ENCODE measurements around the gene BAHCC1. TPM values are rescaled to one million over a fixed set of nuclear protein-coding genes. Genes with fewer than 3 reads are reported as not detected.

The BAHCC1 gene
- polyA plus RNA-seq, 1 donor from 2014 or later, result 14.2 TPM

GRCh38 chr17:81365148-81365600 lies 30.1 kb upstream of the BAHCC1 start:
- Histone ChIP-seq H2AFZ (ENCODE audit: low read depth, low read length) (no peak overlapping the region), H3K4me2 (ENCODE audit: low read length) (no peak overlapping the region), H3K9me2 (ENCODE audit: insufficient read depth, low read length) (no peaks in the 10 kb centered on the region), H3F3A (ENCODE audit: insufficient read depth, low read length, poor library complexity, severe bottlenecking) (no peaks in the 10 kb centered on the region), H3K27me3 (ENCODE audit: insufficient read depth, low read depth, low read length) (no peaks in the 10 kb centered on the region), H3K36me3 (ENCODE audit: insufficient read depth, low read length) (no peaks in the 10 kb centered on the region), H3K9me3 (ENCODE audit: low read length) (no peaks in the 10 kb centered on the region), H3K9ac (ENCODE audit: low read length) (no peak overlapping the region), H3K27ac (ENCODE audit: low read length) (no peak overlapping the region), H4K20me1 (ENCODE audit: insufficient read depth) (no peaks in the 10 kb centered on the region), H3K79me2 (replicated peaks; ENCODE audit: insufficient read depth, low read length) (no peaks in the 10 kb centered on the region), H3K4me3 (ENCODE audit: low read length) (peak overlapping the region; percentile 18)
- TF ChIP-seq EZH2 (IDR thresholded peaks at IDR 0.05; ENCODE audit: borderline replicate concordance, insufficient read depth, low read length, poor library complexity, severe bottlenecking) (no peak), MXI1 (conservative IDR thresholded peaks at IDR 0.05; ENCODE audit: poor library complexity, severe bottlenecking) (no peak)

GRCh38 chr17:81365601-81366585 lies 29.4 kb upstream of the BAHCC1 start:
- TF ChIP-seq SMC3 (conservative IDR thresholded peaks at IDR 0.05; ENCODE audit: poor library complexity) (no peak), POLR2AphosphoS5 (IDR thresholded peaks at IDR 0.05) (no peak), REST (IDR thresholded peaks at IDR 0.05; ENCODE audit: borderline replicate concordance) (no peak), EZH2 (IDR thresholded peaks at IDR 0.05; ENCODE audit: borderline replicate concordance, insufficient read depth, low read length, poor library complexity, severe bottlenecking) (no peak), EP300 (conservative IDR thresholded peaks at IDR 0.05; ENCODE audit: poor library complexity, severe bottlenecking) (no peak), TAF1 (IDR thresholded peaks at IDR 0.05; ENCODE audit: low read depth) (no peak), MXI1 (conservative IDR thresholded peaks at IDR 0.05; ENCODE audit: poor library complexity, severe bottlenecking) (no peak)
- no peak overlapping the region for H3K27ac ChIP-seq (ENCODE audit: low read length)

DNA sequence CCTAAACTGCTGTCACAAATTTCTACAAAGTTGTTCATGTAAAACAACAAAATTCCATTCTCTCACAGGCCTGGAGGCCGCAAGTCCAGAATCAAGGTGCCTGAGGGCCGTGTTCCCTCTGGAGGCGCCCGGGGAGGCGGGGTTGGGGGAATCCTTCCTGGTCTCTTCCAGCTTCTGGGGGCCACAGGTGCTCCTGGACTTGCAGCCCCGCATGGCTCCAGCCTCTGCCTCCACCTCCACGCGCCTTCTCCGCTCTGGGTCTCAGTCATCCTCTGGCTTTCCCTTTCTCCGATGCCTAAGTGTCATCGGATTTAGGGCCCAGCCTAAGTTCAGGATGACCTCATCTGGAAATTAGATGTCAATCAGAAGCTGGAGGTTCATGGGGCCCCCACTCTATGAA lies 28.6 kb upstream of the BAHCC1 start:
- Histone ChIP-seq H3F3A (ENCODE audit: insufficient read depth, low read length, poor library complexity, severe bottlenecking) (no peaks in the 10 kb centered on the region), H3K9me2 (ENCODE audit: insufficient read depth, low read length) (no peaks in the 10 kb centered on the region), H4K20me1 (ENCODE audit: insufficient read depth) (no peaks in the 10 kb centered on the region), H3K79me2 (replicated peaks; ENCODE audit: insufficient read depth, low read length) (no peaks in the 10 kb centered on the region), H2AFZ (ENCODE audit: low read depth, low read length) (no peak overlapping the region), H3K36me3 (ENCODE audit: insufficient read depth, low read length) (no peaks in the 10 kb centered on the region), H3K4me2 (ENCODE audit: low read length) (no peak overlapping the region), H3K9me3 (ENCODE audit: low read length) (no peaks in the 10 kb centered on the region), H3K4me3 (ENCODE audit: low read length) (no peak overlapping the region), H3K27me3 (ENCODE audit: insufficient read depth, low read depth, low read length) (no peaks in the 10 kb centered on the region), H3K9ac (ENCODE audit: low read length) (no peak overlapping the region), H3K27ac (ENCODE audit: low read length) (no peak overlapping the region)
- TF ChIP-seq SMC3 (conservative IDR thresholded peaks at IDR 0.05; ENCODE audit: poor library complexity) (no peak), RAD21 (conservative IDR thresholded peaks at IDR 0.05) (no peak), POLR2AphosphoS5 (IDR thresholded peaks at IDR 0.05) (no peak), TAF1 (IDR thresholded peaks at IDR 0.05; ENCODE audit: low read depth) (no peak), MXI1 (conservative IDR thresholded peaks at IDR 0.05; ENCODE audit: poor library complexity, severe bottlenecking) (no peak), REST (IDR thresholded peaks at IDR 0.05; ENCODE audit: borderline replicate concordance) (no peak), EP300 (conservative IDR thresholded peaks at IDR 0.05; ENCODE audit: poor library complexity, severe bottlenecking) (no peak), EZH2 (IDR thresholded peaks at IDR 0.05; ENCODE audit: borderline replicate concordance, insufficient read depth, low read length, poor library complexity, severe bottlenecking) (no peak)
- TF ChIP-seq, protein P1, sequence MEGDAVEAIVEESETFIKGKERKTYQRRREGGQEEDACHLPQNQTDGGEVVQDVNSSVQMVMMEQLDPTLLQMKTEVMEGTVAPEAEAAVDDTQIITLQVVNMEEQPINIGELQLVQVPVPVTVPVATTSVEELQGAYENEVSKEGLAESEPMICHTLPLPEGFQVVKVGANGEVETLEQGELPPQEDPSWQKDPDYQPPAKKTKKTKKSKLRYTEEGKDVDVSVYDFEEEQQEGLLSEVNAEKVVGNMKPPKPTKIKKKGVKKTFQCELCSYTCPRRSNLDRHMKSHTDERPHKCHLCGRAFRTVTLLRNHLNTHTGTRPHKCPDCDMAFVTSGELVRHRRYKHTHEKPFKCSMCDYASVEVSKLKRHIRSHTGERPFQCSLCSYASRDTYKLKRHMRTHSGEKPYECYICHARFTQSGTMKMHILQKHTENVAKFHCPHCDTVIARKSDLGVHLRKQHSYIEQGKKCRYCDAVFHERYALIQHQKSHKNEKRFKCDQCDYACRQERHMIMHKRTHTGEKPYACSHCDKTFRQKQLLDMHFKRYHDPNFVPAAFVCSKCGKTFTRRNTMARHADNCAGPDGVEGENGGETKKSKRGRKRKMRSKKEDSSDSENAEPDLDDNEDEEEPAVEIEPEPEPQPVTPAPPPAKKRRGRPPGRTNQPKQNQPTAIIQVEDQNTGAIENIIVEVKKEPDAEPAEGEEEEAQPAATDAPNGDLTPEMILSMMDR (IDR thresholded peaks at IDR 0.05; ENCODE audit: poor library complexity, severe bottlenecking), result no peak

More at GRCh38 chr17:81365601-81366585, 29.4 kb upstream of the BAHCC1 start:
- H3K9ac ChIP-seq (ENCODE audit: low read length), result no peak overlapping the region
- H3K27me3 ChIP-seq (ENCODE audit: insufficient read depth, low read depth, low read length), result no peaks in the 10 kb centered on the region
- peak overlapping the region; percentile 18 for H3K4me3 ChIP-seq (ENCODE audit: low read length)
- H3K9me3 ChIP-seq (ENCODE audit: low read length), result no peaks in the 10 kb centered on the region
- H4K20me1 ChIP-seq (ENCODE audit: insufficient read depth), result no peaks in the 10 kb centered on the region
- H3K79me2 ChIP-seq (replicated peaks; ENCODE audit: insufficient read depth, low read length), result no peaks in the 10 kb centered on the region
- no peak overlapping the region for H3K4me2 ChIP-seq (ENCODE audit: low read length)
- no peaks in the 10 kb centered on the region for H3K9me2 ChIP-seq (ENCODE audit: insufficient read depth, low read length)
- no peaks in the 10 kb centered on the region for H3F3A ChIP-seq (ENCODE audit: insufficient read depth, low read length, poor library complexity, severe bottlenecking)
- no peaks in the 10 kb centered on the region for H3K36me3 ChIP-seq (ENCODE audit: insufficient read depth, low read length)
- H2AFZ ChIP-seq (ENCODE audit: low read depth, low read length), result no peak overlapping the region
